MM.1S (cell line): ENCODE data around the gene WDFY2.
A peak's percentile ranks its signal among the peaks of the same experiment; 100 is the strongest.

ENCODE experiments used
- DNase-seq: peaks from one replicate; pipeline ENCODE4 v3.0.0-alpha.2; 2015
- H2AFZ ChIP-seq: fragments of 300-600 bp; sonication (generic); 2 replicates; pipeline ENCODE4 v1.6.0; 2016; ENCODE audit warnings: antibody characterized with exemption, low read length
- H3F3A ChIP-seq: fragments of 300-600 bp; sonication (generic); 2 replicates; pipeline ENCODE4 v1.6.1; 2016; ENCODE audit warnings: mild to moderate bottlenecking, antibody characterized with exemption, low read length, moderate library complexity, mixed read lengths; ENCODE audit not compliant: insufficient read depth
- H3K27ac ChIP-seq: fragments of 300-600 bp; sonication (generic); 2 replicates; pipeline ENCODE4 v1.5.1; 2016; ENCODE audit warnings: mild to moderate bottlenecking, low read length
- H3K27me3 ChIP-seq: fragments of 300-600 bp; sonication (generic); replicated peaks from 2 replicates; pipeline ENCODE4 v1.6.0; 2016; ENCODE audit warnings: low read length; ENCODE audit not compliant: insufficient read depth
- H3K36me3 ChIP-seq: fragments of 300-600 bp; sonication (generic); replicated peaks from 2 replicates; pipeline ENCODE4 v1.6.1; 2016; ENCODE audit warnings: mild to moderate bottlenecking, low read length, mixed read lengths; ENCODE audit not compliant: insufficient read depth
- H3K4me1 ChIP-seq: fragments of 300-600 bp; sonication (generic); 2 replicates; pipeline ENCODE4 v1.6.1; 2016; ENCODE audit warnings: low read length, mixed read lengths
- H3K4me2 ChIP-seq: fragments of 300-600 bp; sonication (generic); 2 replicates; pipeline ENCODE4 v1.6.0; 2016; ENCODE audit warnings: low read depth, low read length
- H3K4me3 ChIP-seq: fragments of 300-600 bp; sonication (generic); 2 replicates; pipeline ENCODE4 v1.5.1; 2016; ENCODE audit warnings: low read length, mixed read lengths
- H3K79me2 ChIP-seq: fragments of 300-600 bp; sonication (generic); 2 replicates; pipeline ENCODE4 v1.6.1; 2016; ENCODE audit warnings: mixed run types, low read length, mixed read lengths
- H3K9ac ChIP-seq: fragments of 300-600 bp; sonication (generic); 2 replicates; pipeline ENCODE4 v1.6.1; 2016; ENCODE audit warnings: low read length, mixed read lengths
- H3K9me2 ChIP-seq: fragments of 300-600 bp; sonication (generic); replicated peaks from 2 replicates; pipeline ENCODE4 v1.6.1; 2016; ENCODE audit warnings: mild to moderate bottlenecking, low read length, mixed read lengths; ENCODE audit not compliant: insufficient read depth
- H3K9me3 ChIP-seq: fragments of 300-600 bp; sonication (generic); replicated peaks from 2 replicates; pipeline ENCODE4 v1.6.1; 2016; ENCODE audit warnings: mild to moderate bottlenecking, low read length, mixed read lengths; ENCODE audit not compliant: insufficient read depth
- H4K20me1 ChIP-seq: fragments of 300-600 bp; sonication (generic); 2 replicates; pipeline ENCODE4 v1.6.1; 2016; ENCODE audit warnings: mild to moderate bottlenecking, low read length, moderate library complexity, mixed read lengths; ENCODE audit not compliant: insufficient read depth
- CTCF ChIP-seq: fragments of 300-600 bp; sonication (generic); IDR thresholded peaks from 2 replicates; pipeline ENCODE4 v1.5.1; 2016; ENCODE audit warnings: antibody characterized with exemption, low read length, mixed read lengths
- EZH2 ChIP-seq: fragments of 300-600 bp; sonication (generic); optimal IDR thresholded peaks from 2 replicates; pipeline ENCODE3; 2017; ENCODE audit warnings: low read depth, mild to moderate bottlenecking, antibody characterized with exemption, low read length, mixed read lengths
- EZH2phosphoT487 ChIP-seq: fragments of 300-600 bp; sonication (generic); IDR thresholded peaks from 2 replicates; pipeline ENCODE4 v1.6.1; 2018; ENCODE audit warnings: antibody characterized with exemption, low read length

WDFY2 gene

GRCh38 chr13:51803422-51804294, 219.4 kb downstream of the WDFY2 start, which contains the start of gene DHRS12:
Gene DHRS12, minus strand, starts transcription at chr13:51804163. Its CDS starts 4,504 bp downstream, at chr13:51799659.
- Histone ChIP-seq H4K20me1 (no peaks in the 10 kb centered on the region), H3K36me3 (no peaks in the 10 kb centered on the region), H3K79me2 (no peaks in the 10 kb centered on the region), H3K9ac (peak within 1 kb of the TSS; percentile 66), H2AFZ (peak within 1 kb of the TSS; percentile 81), H3K9me2 (no peaks in the 10 kb centered on the region), H3K4me2 (peak within 1 kb of the TSS; percentile 92), H3K4me1 (peaks cover 16% of the 10 kb centered on the region), H3F3A (no peaks in the 10 kb centered on the region), H3K9me3 (no peaks in the 10 kb centered on the region), H3K27ac (peak within 1 kb of the TSS; percentile 61; the same call in 1 of the 2 replicates), H3K27me3 (no peaks in the 10 kb centered on the region), H3K4me3 (peak within 1 kb of the TSS; percentile 74)
- DNase-seq: peak; percentile 72
- TF ChIP-seq EZH2 (no peak), CTCF (no peak), EZH2phosphoT487 (no peak)

- Histone ChIP-seq H3F3A (no peaks in the 10 kb centered on the region), H3K27ac (peak overlapping the region; percentile 61; the same call in 1 of the 2 replicates), H3K9me3 (no peaks in the 10 kb centered on the region), H2AFZ (peak overlapping the region; percentile 72; the same call in 1 of the 2 replicates), H3K9ac (peak overlapping the region; percentile 66), H3K36me3 (no peaks in the 10 kb centered on the region), H3K79me2 (no peaks in the 10 kb centered on the region), H4K20me1 (no peaks in the 10 kb centered on the region), H3K4me1 (peaks cover 16% of the 10 kb centered on the region), H3K4me2 (peak overlapping the region; percentile 69), H3K9me2 (no peaks in the 10 kb centered on the region), H3K4me3 (peak overlapping the region; percentile 74), H3K27me3 (no peaks in the 10 kb centered on the region)
- no peak for TF ChIP-seq EZH2
- no peak for TF ChIP-seq EZH2phosphoT487
- no peak for TF ChIP-seq CTCF
- no peak for DNase-seq
These were observed 220.3 kb downstream of the WDFY2 start for GRCh38 chr13:51804295-51805172.

- Histone ChIP-seq H3K4me2 (no peak overlapping the region), H3K9me2 (no peaks in the 10 kb centered on the region), H4K20me1 (no peaks in the 10 kb centered on the region), H3F3A (no peaks in the 10 kb centered on the region), H3K27ac (no peak overlapping the region), H3K9ac (no peak overlapping the region), H3K36me3 (no peaks in the 10 kb centered on the region), H3K27me3 (no peaks in the 10 kb centered on the region), H3K4me1 (peaks cover 16% of the 10 kb centered on the region), H3K9me3 (no peaks in the 10 kb centered on the region), H3K79me2 (no peaks in the 10 kb centered on the region), H2AFZ (no peak overlapping the region), H3K4me3 (no peak overlapping the region)
- TF ChIP-seq EZH2phosphoT487: no peak
- TF ChIP-seq CTCF: no peak
- no peak for TF ChIP-seq EZH2
- no peak for DNase-seq
These were observed 221.1 kb downstream of the WDFY2 start for GRCh38 chr13:51805313-51805712.
